ENCODE measurements around the gene NR2F1-AS1. TPM values are rescaled to one million over a fixed set of nuclear protein-coding genes. Genes with fewer than 3 reads are reported as not detected.

NR2F1-AS1 gene
- total RNA-seq, 1 experiment from 2014 or later: 23.0 TPM

DNA sequence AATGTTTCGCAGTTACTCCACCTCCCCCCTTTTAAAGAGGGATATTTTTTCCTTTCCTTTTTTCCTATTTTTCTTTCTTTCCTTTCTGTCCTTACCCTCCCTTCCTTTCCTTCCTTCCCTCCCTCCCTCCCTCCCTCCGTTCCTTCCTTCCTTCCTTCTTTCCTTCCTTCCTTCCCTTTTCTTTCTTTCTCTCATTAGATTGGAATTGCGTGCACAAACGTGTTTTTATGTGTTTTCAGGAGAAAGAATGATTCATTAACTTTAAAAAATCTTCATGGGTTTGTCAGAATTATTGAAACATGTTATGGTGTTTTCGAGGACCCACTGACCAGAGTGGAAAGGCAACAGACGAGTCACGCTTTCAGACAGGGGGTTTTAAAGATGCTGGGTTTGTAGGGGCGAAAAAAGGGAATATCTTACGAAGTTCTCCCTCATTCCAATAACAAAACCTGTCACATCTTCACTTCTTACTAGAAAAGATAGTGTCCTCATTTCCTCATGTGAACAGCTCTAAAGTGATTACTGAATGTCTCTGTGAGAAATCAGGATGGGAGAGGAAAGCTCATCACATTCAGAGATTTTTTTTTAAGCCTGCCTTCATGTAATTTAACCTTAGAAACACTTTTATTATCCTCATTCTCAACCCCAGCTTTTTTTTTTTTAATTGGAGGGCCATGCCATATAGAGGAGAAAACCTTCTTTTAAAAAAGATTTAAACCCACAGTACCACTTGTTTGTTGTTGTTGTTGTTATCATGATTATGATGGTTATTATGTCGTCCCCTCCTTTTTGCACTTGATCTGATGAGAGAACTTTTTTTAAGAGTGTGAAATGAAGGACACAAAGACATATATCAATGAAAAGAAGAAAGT is 23.9 kb upstream of the NR2F1-AS1 start:
- in situ Hi-C loops (cut with HindIII; ENCODE audit: low sequenced_read_pairs): loop anchor here (25.0 kb wide), 1 partner anchor 282 kb away; no protein-coding TSS in a partner anchor
- peak; percentile 29 for DNase-seq (ENCODE audit: low spot score)

GRCh38 chr5:93603793-93604643 is 23.0 kb upstream of the NR2F1-AS1 start:
- in situ Hi-C loops (cut with HindIII; ENCODE audit: low sequenced_read_pairs): loop anchor here (25.0 kb wide), 1 partner anchor 283 kb away; no protein-coding TSS in a partner anchor
- peak; percentile 67 for DNase-seq (ENCODE audit: low spot score)

DNA sequence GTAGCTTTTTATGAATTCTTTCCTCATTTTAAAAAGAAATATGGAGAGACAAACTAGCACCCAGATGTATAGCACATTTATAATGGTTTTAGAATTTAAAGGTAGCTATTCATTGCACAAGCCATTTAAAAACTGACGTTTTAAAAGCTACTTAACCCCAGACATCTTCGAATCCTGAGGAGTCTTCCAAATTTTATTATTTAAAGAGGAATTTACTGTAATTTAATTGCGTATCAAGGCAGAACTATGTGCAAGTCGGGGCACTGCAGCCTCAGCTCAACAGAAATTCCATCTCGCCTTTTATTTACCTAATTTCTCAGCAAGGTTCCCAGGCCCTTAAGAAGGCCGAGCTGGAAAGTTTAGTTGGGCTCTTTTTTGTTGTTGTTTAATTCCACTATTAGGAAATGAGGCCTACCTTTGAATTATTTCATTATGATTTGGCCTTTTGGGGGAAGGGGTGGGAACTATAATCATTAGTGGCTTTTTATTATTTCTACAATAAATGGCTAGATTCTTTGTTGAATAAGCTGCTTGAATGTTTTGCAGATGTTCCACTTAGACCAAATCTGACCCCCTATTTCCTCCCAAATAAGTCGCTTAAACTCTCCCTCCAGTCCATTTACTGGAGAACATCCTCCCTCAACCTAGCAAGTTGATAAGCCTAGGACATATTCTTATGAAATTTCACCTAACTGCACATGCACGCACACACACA is 22.2 kb upstream of the NR2F1-AS1 start:
- DNase-seq (ENCODE audit: low spot score): peak; percentile 43
- in situ Hi-C loops (cut with HindIII; ENCODE audit: low sequenced_read_pairs): loop anchor here (25.0 kb wide), 1 partner anchor 284 kb away; no protein-coding TSS in a partner anchor

DNA sequence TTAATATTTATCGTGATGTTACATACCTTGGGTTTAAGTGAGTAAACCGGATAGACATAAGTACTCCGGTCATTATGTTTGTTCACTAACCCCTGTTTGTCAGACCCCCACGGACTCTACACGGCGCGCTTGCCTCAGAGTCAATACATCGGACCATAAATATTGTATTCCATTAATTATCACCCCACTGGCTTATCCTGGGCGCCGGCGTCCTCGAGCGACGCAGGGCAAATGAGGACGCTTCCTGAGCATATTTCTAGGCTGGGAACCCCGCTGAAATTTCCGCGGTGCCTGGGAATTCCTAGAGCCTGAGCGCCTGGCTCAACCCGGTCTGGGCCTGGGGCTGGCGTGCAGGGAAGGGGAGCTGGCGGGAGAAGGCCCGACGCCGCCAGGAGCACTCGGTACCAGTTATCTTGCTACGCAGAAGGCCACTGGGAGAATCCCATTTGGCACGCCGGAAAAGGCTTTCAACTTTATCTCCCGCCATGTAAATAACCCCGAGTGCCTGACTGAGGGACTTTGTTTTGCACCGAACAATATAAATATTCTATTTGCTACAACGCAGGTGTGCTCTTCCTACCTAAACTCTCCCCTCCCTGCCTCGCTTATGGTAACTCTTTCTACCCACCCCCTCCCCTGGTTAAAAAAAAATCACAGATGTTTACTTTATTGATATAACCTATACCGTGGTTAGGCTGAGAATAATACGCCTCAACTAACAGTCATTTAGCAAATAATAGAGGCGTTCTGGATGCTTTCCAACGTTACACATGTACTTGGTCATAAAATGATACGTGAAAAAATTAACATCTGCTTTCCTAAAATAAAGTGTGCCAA is 21.4 kb upstream of the NR2F1-AS1 start:
- peak; percentile 81 for DNase-seq (ENCODE audit: low spot score)
- in situ Hi-C loops (cut with HindIII; ENCODE audit: low sequenced_read_pairs): loop anchor here (25.0 kb wide), 1 partner anchor 285 kb away; no protein-coding TSS in a partner anchor

GRCh38 chr5:93601802-93602155 is 20.8 kb upstream of the NR2F1-AS1 start:
- DNase-seq (ENCODE audit: low spot score): peak; percentile 77
- in situ Hi-C loops (cut with HindIII; ENCODE audit: low sequenced_read_pairs): loop anchor here (25.0 kb wide), 1 partner anchor 286 kb away; no protein-coding TSS in a partner anchor

DNA sequence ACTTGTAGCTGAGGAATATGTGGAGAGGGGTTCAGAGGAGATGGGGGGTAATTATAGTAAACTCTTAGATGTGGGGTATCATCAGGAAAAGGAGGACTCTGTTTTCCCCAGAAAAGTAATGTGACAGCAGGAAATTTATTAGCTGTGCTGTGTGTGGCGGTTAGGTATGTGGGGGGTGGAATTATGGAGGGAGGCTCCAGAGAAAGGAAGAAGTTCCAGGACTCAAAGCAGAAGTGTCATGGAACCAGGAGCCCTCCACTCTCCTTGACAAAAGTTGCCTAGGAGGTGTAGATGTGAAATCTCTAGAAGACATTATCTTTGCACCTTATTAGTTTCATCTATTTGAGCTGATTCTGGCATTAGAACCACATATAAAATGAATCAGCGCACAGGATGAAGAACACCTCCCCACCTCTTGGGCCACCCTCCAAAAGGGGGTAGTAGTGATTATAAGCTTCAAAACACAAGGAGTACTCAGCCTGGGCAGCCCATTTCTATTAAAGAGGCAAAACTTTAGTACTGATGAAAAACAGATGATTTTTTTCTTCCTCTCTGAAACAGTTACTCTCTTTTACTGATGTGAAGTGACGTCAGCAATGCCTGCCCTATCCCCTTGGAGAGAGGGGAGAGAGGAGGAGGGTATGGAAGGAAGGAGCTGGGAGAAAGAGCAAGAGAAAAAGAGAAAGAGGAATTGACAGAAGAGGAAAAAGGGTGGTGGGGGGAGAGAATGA is 20.2 kb upstream of the NR2F1-AS1 start:
- in situ Hi-C loops (cut with HindIII; ENCODE audit: low sequenced_read_pairs): loop anchor here (25.0 kb wide), 1 partner anchor 286 kb away; no protein-coding TSS in a partner anchor
- peak; percentile 82 for DNase-seq (ENCODE audit: low spot score)

- DNase-seq (ENCODE audit: low spot score): peak; percentile 65
- in situ Hi-C loops (cut with HindIII; ENCODE audit: low sequenced_read_pairs): loop anchor here (25.0 kb wide), 1 partner anchor 287 kb away; no protein-coding TSS in a partner anchor
Observed at GRCh38 chr5:93600409-93601070, 19.5 kb upstream of the NR2F1-AS1 start.

DNA sequence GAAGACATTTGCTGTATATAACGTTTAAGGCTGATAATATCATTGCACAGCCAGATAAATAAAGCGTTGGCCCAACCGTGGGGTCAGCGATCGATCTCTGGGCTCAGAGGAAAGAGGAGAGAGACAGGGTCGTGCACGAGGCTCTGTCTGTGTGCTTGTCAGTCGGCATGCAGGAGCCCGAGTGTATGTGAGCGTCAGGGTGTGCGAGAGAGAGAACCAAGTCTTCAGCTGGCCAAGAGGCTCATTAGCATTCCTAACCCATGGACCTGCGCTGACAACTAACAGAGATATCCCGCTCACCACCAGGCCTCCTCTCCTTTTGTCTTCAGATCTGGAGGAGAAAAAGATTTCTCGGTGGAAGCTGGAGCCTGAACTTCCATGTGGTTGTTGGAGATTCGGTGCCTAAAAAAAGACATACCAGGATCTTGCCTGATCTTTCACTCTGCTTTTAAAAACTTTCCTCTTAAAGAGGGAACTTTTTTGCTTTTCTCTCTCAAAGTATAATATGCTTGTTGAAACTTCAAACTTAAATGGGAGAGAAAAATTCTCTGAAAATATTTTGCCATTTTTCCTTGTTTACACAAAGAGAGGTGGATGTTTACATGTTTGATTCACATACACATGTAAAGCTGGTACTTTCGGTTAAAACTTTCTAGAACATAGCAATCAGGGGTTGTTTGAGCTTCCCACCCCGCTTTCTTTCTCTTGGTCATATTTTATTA is 18.5 kb upstream of the NR2F1-AS1 start:
- in situ Hi-C loops (cut with HindIII; ENCODE audit: low sequenced_read_pairs): loop anchor here (25.0 kb wide), 1 partner anchor 288 kb away; no protein-coding TSS in a partner anchor
- DNase-seq (ENCODE audit: low spot score): peak; percentile 88

GRCh38 chr5:93599001-93599379 is 18.0 kb upstream of the NR2F1-AS1 start:
- in situ Hi-C loops (cut with HindIII; ENCODE audit: low sequenced_read_pairs): no loop called here
- peak; percentile 61 for DNase-seq (ENCODE audit: low spot score)

DNA sequence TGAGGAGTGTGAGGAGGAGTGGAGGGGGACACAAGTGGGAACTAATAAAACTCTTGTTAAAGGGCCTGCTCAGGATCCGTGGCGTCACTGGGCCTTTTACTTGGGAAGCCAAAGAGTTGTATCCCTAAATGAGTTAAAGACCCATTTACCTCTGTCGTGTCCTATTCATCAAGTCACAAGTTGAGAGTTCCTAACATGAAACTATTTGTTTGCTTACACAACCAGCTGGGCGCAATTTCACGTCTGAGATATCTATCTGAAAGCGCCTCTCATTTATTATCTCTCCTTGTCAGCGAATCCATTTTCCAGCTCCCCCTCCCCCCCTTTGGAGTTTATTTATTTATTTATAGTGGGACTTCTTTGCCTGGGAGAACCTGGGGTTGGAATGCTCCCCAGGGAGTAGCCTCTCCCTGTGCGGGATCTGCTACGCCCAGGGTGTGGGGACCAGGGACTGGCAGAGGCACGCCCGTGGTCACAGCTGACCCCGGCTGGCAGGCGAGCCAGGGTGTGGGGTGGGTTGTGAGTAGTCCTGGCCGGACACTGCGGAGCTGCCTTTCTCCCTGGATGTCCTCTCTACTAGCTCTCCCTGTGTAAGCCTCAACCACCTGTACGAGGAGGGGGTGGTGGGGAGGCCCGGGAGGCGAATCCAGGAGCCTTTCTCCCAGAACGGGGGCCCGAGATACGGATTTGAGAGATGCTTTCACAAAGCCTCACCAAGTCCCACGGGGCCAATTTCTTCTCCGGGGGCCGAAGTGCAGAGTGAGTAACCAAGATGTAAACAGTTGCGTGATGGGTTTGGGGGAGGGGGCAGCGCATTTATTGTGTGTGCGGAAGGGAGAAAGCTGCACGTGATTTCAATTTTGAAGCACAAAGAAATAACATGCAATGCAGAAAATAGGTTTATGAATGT is 17.3 kb upstream of the NR2F1-AS1 start:
- in situ Hi-C loops (cut with HindIII; ENCODE audit: low sequenced_read_pairs): no loop called here
- DNase-seq (ENCODE audit: low spot score): peak; percentile 71

GRCh38 chr5:93596676-93597490 is 15.9 kb upstream of the NR2F1-AS1 start:
- peak; percentile 72 for DNase-seq (ENCODE audit: low spot score)
- in situ Hi-C loops (cut with HindIII; ENCODE audit: low sequenced_read_pairs): no loop called here

DNA sequence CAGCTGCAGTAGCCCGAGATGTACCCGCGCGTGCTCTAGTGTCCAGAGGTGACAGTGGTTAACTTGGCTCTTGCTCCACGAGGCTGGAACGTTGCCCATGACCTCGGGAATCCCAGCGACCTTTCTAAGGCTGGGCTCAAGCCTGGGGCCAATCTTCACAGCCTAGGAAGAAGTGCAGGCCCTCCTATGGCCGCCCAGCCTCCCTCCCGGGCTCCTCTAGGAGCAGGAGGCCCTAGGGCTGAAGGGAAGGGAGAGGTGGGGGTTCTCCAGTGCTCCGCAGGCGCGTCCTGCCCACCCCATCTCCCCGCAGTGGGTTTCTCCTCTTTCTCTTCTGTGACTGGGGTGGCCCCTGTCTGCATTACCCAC is 15.3 kb upstream of the NR2F1-AS1 start:
- DNase-seq (ENCODE audit: low spot score): peak; percentile 40
- in situ Hi-C loops (cut with HindIII; ENCODE audit: low sequenced_read_pairs): no loop called here

DNA sequence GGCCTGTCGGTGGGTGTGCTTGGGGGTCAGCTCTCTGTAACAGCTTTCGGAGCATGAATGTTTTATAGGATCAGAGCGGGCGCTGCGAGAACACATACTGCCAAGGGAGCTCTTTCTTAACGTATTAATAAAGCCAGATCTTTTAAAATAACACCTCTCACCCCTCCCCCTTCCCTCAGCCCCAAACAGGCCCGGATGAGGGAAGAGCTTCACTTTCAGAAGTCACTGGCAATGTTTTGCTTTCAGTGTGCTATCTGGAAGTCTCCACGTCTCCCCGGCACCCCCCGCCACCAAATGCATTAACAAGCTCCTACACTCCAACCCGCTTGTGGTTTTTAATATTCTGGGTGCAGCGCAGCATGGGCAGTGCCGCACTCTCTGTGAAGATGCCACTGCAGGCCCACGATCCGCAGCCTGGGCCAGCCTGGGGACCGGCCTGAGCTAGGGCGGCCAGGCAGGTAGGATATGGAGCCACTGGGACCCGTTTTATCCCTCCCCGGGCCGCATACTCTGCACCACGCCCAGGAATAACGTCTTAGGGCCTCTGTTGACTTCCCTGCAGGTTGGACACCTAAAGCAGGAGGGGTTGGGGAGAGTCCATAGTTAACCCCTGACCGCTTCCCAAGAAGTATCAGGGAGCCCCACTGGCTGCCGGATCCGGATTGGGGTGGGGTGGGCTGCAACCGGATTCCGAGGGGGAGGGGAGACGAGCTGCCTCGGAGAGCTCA is 14.6 kb upstream of the NR2F1-AS1 start:
- DNase-seq (ENCODE audit: low spot score): peak; percentile 57
- in situ Hi-C loops (cut with HindIII; ENCODE audit: low sequenced_read_pairs): no loop called here

Data from G401 (cell line).